ENCODE measurements around the gene DDAH2. TPM values are rescaled to one million over a fixed set of nuclear protein-coding genes. Genes with fewer than 3 reads are reported as not detected.

The DDAH2 gene
- total RNA-seq, 4 donors from 2014 or later, result 78.1 to 119 (median 100) TPM

- TF ChIP-seq POLR2AphosphoS5 (IDR thresholded peaks at IDR 0.05) (no peak), POLR2A (IDR thresholded peaks at IDR 0.05; ENCODE audit: low read depth) (no peak), EP300 (IDR thresholded peaks at IDR 0.05) (no peak), CTCF (IDR thresholded peaks at IDR 0.05) (no peak)
- Histone ChIP-seq H3K4me3 (no peak overlapping the region), H3K9me3 (no peaks in the 10 kb centered on the region), H3K27ac (replicated peaks in 1 of 4) (no peak overlapping the region), H3K4me1 (peaks cover 0 to 3% (median under 1%) of the 10 kb centered on the region in 4 donors), H3K27me3 (no peaks in the 10 kb centered on the region), H3K36me3 (no peaks in the 10 kb centered on the region)
- intact Hi-C loops (cut with DNase I), result no loop called here
- no peak for DNase-seq (ENCODE audit: extremely low spot score)
- WGBS, result 75% methylated on average over 8 of the region's 8 CpGs
Observed at GRCh38 chr6:31752739-31753319, 23.7 kb upstream of the DDAH2 start.

GRCh38 chr6:31750411-31751022 is 21.4 kb upstream of the DDAH2 start:
- intact Hi-C loops (cut with DNase I), result no loop called here
- Histone ChIP-seq H3K27ac (replicated peaks in 1 of 4) (no peak overlapping the region), H3K36me3 (no peaks in the 10 kb centered on the region), H3K27me3 (no peaks in the 10 kb centered on the region), H3K9me3 (no peaks in the 10 kb centered on the region), H3K4me1 (peaks cover 0 to 18% (median 10%) of the 10 kb centered on the region in 4 donors), H3K4me3 (no peak overlapping the region)
- TF ChIP-seq POLR2AphosphoS5 (IDR thresholded peaks at IDR 0.05), result no peak
- TF ChIP-seq EP300 (IDR thresholded peaks at IDR 0.05), result no peak
- TF ChIP-seq POLR2A (IDR thresholded peaks at IDR 0.05; ENCODE audit: low read depth), result no peak
- no peak for TF ChIP-seq CTCF (IDR thresholded peaks at IDR 0.05)
- WGBS, result 84% methylated on average over 7 of the region's 7 CpGs
- DNase-seq (ENCODE audit: extremely low spot score), result no peak

- 92% methylated on average over 8 of the region's 8 CpGs for WGBS
- no peaks in the 10 kb centered on the region for H3K36me3 ChIP-seq
- no peak for DNase-seq (ENCODE audit: extremely low spot score)
- intact Hi-C loops (cut with DNase I), result no loop called here
- TF ChIP-seq CTCF (IDR thresholded peaks at IDR 0.05), result no peak
- H3K27me3 ChIP-seq, result no peaks in the 10 kb centered on the region
- H3K4me3 ChIP-seq, result no peak overlapping the region
- H3K9me3 ChIP-seq, result no peaks in the 10 kb centered on the region
- H3K27ac ChIP-seq (replicated peaks in 1 of 4), result no peak overlapping the region
- H3K4me1 ChIP-seq, result peaks cover 0 to 18% (median 10%) of the 10 kb centered on the region in 4 donors
Observed at GRCh38 chr6:31749301-31750036, 20.4 kb upstream of the DDAH2 start.

GRCh38 chr6:31744422-31744821 is 15.3 kb upstream of the DDAH2 start:
- Histone ChIP-seq H3K9me3 (no peaks in the 10 kb centered on the region), H3K4me3 (no peak overlapping the region), H3K4me1 (peaks cover 9 to 30% (median 21%) of the 10 kb centered on the region in 4 donors), H3K36me3 (peaks cover 0 to 8% (median 0%) of the 10 kb centered on the region in 4 donors), H3K27ac (replicated peaks in 1 of 4) (no peak overlapping the region), H3K27me3 (no peaks in the 10 kb centered on the region)
- no peak for TF ChIP-seq EP300 (IDR thresholded peaks at IDR 0.05)
- no peak for TF ChIP-seq POLR2AphosphoS5 (IDR thresholded peaks at IDR 0.05)
- no peak for TF ChIP-seq POLR2A (IDR thresholded peaks at IDR 0.05; ENCODE audit: low read depth)
- TF ChIP-seq CTCF (IDR thresholded peaks at IDR 0.05), result no peak
- DNase-seq (ENCODE audit: extremely low spot score), result no peak
- intact Hi-C loops (cut with DNase I), result no loop called here
- WGBS, result 53% methylated on average over 1 of the region's 1 CpG
